Occipital lobe (tissue), 2 donors: ENCODE measurements around the gene PKIG. TPM values are rescaled to one million over a fixed set of nuclear protein-coding genes. Genes with fewer than 3 reads are reported as not detected.
"Not testable (repeated sequence)": the region's sequence is repeated elsewhere in the genome, so short reads cannot be mapped to it uniquely, and the experiment has no call there.

Experiments
- DNase-seq: peaks from one replicate; lab custom pipeline; 2025; lab: John Stamatoyannopoulos, UW
- total RNA-seq: library from RNA; depleted of rRNA; stranded (reverse); fragments of >200 nt; gene quantifications from one replicate; pipeline ENCODE4 v1.2.3, GENCODE V29; 2014

Gene PKIG
- 19.8 TPM for total RNA-seq

DNA sequence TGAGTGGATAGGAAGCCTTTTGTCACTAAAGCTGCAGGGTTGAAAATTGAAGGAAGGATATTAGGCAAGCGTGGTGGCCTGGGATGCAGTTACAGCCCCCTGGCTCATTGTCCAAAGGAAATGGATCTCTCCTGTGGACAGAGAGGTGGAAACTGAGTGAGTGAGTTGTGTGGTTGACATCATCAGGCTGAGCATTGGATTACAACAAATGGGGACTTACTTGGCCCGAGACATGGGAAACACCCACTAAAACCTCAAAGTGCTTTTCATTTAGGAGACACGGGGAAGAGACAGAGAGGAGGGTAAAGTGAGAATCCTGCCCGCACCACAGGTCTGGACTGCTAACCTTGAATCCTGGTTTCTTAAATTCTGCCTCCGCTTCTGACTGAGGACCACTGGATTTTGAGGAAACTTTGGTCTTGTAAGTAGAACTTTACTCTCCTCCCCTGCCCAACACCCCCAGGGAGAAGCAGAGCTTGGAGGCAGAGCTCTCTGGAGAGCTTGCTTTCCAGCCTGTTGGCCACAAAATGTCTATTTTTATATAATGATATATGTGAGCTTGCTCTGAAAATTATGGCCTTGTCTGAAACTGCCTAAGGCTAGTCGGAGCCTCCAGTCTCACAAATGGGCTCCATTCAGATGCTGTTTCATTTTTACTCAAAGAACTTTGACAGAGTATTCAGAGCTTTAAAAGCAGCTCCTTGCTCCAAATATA, at the start of gene PKIG:
Gene PKIG, plus strand, starts transcription at position 269 of the 715 bp plus-strand sequence. CDS start 31,978 bp downstream, outside the sequence.
- DNase-seq, result no peak

DNA sequence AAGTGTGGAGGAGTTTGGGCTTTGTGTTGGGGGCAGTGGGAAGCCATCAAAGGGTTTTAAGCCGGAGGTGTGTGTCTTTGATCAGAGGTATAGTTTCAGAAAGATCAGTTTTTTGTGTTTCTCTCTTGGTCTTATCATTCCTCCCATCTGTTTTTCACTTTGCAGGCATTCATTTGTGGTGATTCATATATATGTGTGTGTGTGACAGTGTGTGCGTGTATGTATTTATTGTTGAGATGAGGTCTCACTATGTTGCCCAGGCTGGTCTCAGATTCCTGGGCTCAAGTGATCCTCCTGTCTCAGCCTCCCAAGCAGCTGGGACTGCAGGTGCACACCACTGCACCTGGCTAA, 49.4 kb upstream of the PKIG start:
- no peak for DNase-seq

DNA sequence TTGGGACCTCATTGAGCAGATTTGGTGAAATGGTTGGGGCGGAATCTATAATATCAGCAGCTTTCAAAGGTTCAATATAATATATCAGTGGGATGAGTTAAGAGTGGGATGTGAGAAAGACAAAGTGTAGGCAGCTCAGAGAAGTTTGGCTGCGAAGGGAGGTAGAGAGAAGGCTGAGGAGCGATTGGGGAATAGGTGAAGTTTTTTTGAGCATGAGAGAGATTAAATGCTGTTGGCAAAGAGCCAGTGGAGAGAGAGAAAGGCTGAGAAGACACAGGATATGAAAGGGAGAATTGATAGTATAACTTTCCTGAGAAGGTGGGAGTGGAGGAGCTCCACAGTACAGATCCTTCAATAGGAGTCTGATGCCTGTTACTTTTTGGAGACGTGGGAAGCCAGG, 48.5 kb upstream of the PKIG start:
- no peak for DNase-seq

DNA sequence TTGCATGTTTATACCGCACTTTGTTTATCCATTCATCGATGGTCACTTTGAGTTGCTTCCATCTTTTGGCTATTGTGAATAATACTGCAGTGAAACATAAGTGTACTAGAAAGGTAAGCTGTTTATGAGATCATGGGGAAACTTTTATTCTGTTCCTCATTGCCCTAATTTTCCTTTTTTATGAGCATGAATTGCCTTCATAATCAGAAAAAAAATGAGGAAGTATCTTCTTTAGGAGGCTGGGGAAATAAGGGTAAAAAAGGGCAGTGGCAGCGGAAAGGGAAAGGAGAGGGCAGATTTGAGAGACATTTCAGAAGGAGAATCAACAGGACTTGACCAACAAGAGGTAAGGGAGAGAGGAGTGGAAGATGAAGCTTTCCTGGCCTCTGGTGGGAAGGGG, 46.2 kb upstream of the PKIG start:
- no peak for DNase-seq

DNA sequence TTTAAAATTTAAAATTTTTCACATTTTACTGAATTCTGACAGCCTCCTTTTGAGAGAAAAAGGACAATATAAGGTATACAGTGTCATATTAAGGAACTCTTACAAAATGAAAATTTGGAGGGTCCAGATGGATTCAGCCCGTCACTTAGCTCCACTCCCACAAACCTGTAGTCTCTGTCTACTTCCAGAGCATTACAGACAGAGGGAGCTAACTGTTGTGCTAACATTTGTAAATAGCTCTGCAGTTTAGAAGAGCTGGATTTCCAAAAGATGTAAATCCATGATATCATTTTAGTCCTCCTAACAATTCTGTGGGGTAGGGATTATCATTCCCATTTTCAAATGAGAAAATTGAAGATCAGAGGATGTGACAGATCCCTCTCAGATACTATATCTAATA, 44.4 kb upstream of the PKIG start:
- no peak for DNase-seq

DNA sequence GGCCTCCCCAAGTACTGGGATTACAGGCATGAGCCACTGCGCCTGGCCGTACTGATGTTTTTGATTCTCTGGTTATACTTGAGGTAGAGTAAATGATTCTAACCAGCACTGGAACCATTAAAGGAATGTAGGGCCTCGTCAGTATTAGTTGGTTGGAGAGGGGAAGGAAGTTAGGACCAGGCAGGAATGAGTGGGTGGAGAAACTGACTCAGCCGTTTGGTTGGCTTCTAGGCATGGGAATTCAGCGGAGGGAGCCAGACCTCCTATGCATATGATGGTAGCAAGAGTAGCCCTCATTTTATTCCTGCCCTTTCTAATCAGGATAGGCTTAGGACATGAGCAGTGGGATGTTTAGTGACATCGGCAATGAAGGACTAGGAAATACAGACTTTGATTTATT, 41.5 kb upstream of the PKIG start:
- DNase-seq, result no peak

DNA sequence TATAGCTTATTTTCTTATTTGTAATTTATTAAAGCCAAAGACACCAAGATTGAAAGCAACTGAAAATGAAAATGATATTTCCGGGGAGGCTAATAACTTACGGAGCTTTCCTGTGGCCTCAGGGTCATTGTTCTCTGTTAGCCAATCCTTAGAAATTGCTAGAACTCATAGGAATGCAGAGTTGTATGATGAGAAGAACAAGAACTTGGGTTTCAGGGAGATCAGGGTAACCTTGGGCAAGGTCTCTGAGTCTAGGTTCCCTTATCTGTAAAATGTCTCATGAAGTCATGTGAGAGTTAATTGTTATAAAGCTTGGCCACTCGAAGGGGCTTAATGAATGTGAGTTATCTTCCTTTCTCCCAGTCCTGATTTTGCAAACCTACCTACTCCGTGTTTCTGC, 40.4 kb upstream of the PKIG start:
- no peak for DNase-seq

DNA sequence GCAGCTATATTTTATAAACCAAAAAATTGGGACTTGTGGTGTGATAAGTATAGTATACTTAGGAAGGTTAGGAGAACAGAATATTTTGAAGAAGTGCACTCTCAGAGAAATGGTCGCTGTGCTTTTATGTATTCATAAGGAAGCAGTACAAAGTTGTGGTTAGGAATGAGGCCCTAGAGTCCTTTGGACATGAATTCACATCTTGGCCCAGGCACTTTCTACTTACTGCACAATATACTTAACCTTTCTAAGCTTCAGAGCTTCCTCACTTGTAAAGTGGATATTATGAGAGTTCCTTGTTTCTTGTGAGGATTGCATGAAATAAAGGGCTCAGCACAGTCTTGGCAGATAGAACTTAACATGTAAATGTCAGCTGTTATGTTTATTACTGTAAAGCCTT, 39.5 kb upstream of the PKIG start:
- DNase-seq, result no peak

DNA sequence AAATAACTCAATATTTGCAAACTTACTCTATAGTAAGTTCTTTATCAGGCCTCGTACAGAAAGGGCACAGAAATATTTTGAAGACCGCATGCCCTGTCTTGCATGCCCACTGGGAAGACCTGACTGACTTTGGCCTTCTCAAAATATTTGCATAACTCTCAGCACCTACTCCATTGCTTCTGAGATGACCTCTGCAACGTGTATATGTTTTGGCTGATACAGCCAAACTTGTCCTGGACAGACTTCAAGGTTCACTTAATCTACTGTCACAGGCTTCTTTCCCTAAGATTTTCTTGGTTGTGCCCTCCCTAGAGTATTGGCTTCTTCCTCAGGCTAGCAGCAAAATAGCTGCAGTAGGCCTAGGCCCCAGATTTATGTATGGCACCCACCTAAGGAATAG, 39.0 kb upstream of the PKIG start:
- DNase-seq, result no peak

DNA sequence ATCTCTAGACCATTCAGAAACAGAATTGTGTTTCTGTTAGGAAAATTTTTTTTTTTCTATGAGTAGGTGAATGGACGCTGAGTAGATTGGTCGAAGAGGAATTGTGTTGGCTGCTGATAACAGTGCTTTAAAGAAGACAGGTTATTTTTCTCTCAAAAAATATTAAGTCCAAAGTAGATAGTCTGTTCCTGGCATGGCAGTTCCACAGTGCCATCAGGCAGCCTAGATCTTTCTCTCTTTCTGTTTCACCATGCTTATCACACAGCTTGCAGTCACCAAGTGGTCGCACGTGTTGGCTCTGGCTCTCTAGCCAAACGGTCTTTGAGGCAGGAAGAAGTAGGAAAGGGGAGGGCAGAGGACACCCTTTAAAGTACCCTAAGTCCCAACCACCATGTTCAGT, 38.1 kb upstream of the PKIG start:
- DNase-seq, result no peak

DNA sequence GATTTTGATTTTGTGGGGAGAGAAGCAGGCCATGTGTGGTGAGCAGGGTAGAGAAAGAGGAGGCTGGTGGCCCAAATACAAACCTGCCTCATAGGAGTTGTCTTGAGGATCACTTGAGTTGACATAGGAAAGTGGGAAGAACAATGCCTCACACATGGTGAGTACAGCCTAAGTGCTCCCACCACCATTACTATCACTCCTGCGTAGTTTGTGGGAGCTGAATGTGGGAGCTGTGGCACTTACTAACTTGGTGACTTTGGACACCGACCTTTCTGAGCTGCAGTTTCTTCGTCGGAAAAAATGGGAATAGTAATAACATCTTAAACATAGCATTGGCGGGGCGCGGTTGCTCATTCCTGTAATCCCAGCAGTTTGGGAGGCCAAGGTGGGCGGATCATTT, 35.0 kb upstream of the PKIG start:
- DNase-seq, result no peak

DNA sequence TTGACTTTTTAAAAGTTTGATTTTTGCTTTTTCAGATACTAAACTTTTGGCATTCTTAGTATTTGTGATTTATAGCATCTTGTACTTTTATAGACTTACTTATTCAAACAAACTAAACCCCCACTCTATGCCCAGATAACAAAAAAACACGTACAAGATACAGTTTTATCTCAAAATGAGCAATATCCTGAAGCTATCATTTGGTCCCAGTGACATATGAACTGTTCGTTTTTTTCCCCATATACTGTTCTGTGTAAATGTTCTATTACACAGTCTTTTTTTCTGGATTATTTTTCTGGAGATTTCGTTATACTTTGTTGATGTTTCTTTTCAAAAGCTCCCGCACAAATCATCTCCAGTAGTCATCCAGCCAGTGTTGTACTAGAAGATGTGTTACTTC, 33.3 kb upstream of the PKIG start:
- no peak for DNase-seq

DNA sequence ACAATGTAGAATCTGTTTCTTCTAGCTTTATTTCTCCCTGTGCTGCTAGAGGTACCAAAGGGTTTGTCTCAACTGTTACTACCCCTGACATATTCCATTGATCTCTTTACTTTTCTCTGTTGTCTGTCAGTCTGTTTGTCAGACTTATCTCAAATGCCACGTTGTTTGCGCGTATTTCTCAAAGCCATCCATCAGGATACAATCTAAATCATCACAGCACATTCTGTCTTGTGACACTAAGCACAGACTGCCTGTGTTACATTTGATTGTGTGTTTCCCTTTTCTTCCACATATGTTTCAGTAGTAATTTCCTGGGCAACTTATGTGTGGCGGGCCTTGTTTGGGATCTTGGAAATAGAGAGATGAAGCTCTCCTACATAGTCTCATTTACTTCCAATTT, 30.3 kb upstream of the PKIG start:
- DNase-seq, result no peak

DNA sequence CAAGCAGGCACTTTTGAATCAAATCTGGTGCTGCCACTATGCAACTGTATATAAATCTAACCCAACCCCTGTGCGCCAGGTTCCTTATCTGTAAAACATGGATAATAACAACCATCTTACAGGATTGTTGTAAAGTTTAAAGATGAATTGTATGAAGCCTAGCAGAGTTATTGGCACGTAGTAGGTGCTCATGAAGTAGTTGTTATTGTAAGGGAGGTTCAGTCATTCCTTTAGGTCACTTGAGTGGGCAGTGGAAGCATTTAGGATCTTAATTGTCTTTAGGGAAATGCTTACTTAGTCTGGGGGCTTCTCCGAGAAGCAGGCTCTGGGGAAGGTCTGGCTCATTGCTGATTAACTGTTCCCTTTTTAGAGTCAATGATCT, 29.8 kb upstream of the PKIG start:
- no peak for DNase-seq

DNA sequence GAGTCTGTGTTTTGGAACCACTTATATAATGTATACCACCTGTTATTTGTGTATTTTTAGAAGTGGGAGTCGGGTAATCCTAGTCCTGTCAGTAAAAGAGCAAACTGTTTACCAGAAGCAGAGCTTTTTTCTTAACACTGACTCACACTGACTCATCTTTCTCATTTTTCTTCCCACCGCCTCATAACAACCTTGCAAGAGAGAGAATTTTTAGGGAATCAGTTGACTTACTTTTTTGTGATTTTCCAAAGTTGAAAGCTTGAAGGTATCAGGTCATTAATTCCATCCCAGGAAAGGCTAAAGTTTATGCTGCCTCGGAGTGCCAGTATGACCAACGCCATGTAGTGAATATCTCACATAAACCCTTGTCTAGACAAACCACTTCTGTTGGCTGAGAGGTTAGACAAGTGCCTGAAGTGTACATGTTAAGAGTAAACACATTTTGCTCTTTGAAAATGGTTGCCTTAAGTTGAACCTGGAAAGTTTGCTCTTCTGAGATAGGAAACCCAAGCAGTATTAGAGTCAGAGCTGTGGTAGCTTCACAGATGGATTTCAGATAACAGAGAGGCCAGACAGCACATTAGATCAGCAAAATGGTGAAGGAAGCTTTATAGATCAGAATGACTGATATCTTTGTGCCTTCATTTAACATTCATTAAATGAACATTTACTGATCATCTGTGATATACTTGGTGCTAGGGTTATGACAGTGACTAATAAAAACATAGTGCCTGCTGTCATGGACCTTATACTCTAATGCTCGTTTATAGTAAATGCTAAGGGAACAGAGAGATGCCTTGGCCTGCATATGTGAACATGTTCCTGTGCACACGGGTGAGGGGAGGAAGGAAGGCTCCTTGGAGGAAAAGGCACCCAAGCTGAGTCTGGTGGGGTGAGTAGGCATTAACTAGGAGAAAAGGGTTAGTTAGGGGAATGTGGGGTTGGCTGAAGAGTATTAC, 29.1 kb upstream of the PKIG start:
- DNase-seq, result no peak

DNA sequence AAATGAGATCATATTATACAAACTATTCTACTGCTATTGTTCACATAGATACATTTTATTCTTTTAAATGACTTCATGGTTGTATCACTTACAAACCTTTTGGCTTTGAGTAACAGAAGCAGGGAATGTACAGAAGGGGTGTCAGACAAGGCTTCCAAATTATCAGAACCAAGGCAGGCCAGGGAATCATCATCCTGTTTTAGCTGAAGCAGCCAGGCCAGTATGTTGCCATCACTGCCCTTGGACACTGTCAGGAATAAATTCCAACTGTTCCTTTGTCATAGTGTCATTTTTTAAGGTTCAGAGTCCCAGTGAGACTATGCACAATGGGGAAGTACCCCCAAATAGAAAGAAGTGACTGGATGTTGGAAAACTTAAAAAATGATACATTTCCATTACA, 23.1 kb upstream of the PKIG start:
- DNase-seq, result no peak

DNA sequence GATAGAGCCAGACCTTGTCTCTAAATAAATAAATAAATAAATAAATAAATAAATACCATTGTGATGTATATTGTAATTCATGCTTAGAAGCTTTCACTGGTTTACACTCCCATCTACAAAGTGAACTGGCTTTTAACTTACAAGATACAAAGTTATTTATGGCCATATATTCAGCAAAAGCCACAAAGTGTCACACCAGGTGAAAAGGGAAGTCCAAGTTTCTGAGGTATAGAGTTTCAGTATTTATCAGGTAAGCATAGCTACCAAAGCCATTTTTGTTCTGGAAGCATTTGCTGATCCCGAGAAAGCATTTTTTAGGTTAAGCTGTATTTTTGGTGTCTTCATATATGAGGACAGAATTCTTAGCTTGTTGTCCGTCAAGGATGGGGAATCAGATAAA, 22.1 kb upstream of the PKIG start:
- no peak for DNase-seq

DNA sequence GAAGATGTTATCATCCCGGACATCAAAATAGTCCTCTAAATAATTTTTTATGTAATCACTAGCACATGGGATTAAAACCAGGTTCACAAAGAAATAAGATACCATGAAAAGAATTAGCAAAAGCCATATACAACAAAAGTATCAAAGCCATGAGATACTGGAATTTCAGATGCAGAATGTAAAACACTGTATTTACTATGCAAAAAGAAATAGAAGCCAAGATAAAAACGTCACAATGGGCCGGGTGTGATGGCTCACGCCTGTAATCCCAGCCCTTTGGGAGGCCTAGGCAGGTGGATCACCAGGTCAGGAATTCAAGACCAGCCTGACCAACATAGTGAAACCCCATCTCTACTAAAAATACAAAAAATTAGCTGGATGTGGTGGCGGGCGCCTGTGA, 21.6 kb upstream of the PKIG start:
- DNase-seq, result not testable (repeated sequence)

DNA sequence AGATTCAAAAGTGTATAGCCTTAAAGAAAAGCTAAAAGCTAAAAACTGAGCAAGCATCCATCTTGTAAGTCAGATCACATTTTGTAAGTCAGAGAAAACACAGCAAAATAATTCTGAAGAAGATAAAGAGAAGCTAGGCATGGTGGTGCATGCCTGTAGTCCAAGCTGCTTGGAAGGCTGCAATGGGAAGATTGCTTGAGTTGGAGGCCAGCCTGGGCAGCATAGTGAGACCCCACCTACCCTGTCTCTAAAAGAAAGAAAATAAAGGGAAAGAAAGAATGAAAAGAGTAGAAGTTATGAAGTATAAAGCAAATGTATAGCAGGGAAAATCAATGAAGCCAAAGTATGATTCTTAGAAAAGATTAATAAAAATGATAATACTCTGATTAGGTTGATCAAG, 20.5 kb upstream of the PKIG start:
- DNase-seq, result no peak

DNA sequence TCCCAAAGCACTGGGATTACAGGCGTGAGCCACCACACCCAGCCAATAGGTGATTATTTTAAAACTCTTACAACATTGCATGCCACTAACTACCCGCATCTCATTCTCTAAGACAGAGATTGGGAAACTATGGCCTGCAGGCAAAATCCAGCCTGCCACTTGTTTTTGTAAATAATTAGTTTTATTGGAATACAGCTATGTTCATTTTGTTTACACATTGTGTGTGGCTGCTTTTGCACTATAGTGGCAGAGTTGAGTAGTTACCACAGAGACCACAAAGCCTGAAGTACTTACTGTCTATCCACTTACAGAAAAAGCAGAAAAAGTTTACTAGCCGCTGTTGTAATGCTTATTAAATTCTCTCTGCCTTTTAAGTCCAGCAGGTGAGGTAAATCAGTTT, 16.4 kb upstream of the PKIG start:
- no peak for DNase-seq

DNA sequence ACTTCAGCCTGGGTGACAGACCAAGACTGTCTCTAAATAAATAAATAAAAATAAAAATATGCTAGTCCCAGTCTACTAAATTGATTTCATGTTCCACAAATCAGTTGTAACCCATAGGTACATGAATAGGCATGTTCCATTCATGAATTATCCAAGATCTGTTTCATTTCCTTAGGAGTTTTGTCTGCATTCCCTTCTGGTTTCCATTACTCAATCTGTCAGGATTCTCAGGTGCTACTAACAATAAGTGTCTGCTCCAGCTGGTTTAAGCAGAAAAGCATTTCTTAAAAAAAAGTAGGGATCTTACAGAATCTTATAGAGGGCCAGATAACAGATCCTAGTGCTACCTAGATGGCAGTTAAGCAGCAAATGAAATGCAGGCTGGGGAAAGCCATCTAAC, 15.6 kb upstream of the PKIG start:
- no peak for DNase-seq

DNA sequence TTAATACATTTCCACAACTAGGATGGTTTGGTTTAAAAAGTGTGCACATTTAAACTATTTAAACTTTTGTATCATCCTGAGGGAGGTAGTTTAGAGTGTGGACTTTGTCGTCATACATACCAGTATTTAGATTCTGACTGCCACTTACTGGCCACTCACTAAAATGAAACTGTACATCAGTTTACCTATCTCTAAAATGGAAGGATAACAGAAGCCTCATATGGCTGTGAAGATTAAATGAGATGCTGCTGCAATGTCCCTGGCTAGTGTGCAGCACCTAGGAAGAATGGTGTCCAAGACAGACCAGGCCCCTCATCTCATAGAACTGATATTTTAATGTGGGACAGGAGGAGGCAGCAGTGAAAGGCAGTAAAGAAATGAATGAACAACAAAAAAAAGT, 12.0 kb upstream of the PKIG start:
- no peak for DNase-seq

DNA sequence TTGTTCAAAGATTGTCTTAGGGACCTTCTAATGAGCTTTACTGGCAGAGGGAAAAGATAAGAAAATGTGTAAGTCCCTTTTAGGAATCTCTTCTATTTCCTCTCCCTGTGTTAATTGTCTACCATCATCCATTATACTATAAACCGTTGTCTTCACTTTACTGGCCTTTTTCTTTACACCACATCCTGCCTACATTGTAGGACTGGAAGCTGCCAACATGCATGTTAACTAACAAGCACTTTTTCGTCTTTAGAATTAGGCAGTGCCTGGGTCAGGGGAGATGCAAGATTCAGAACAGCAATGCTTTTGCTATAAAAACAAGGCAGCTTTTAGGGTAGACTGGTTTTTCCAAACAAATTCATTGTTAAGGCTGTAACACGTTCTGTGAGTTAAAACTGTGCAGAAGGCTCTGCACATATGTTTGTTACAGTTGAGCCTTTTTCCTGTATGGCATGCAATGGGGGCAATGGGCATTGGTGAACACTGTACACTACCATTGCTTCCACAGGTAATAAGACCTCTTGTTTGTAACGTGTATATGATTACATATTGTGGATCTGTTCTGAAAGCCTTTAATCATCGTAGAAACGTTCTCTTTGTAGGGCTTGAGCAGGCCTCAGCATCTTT, 10.9 kb upstream of the PKIG start:
- DNase-seq, result no peak
